Ishikawa (cell line): ENCODE data around the gene DLGAP4.

ENCODE experiments used
- CEBPB ChIP-seq: IDR thresholded peaks from 2 replicates; pipeline ENCODE4 v1.6.1; 2012
- CREB1 ChIP-seq: IDR thresholded peaks from 2 replicates; pipeline ENCODE4 v1.6.1; 2012; ENCODE audit warnings: low read depth
- EGR1 ChIP-seq: IDR thresholded peaks from 2 replicates; pipeline ENCODE4 v1.6.1; 2012
- EP300 ChIP-seq: IDR thresholded peaks from 2 replicates; pipeline ENCODE4 v1.6.1; 2012; ENCODE audit warnings: borderline replicate concordance
- FOXM1 ChIP-seq: IDR thresholded peaks from 2 replicates; pipeline ENCODE4 v1.6.1; 2012; ENCODE audit warnings: low read depth, borderline replicate concordance
- NFIC ChIP-seq: IDR thresholded peaks from 2 replicates; pipeline ENCODE4 v1.6.1; 2012
- RAD21 ChIP-seq: IDR thresholded peaks from 2 replicates; pipeline ENCODE4 v1.6.1; 2012; ENCODE audit warnings: low read depth
- TAF1 ChIP-seq: IDR thresholded peaks from 2 replicates; pipeline ENCODE4 v1.6.1; 2012; ENCODE audit warnings: low read depth, mild to moderate bottlenecking
- TCF12 ChIP-seq: IDR thresholded peaks from 2 replicates; pipeline ENCODE4 v1.6.1; 2012; ENCODE audit warnings: low read depth
- TEAD4 ChIP-seq: IDR thresholded peaks from 2 replicates; pipeline ENCODE4 v1.6.1; 2012
- YY1 ChIP-seq: IDR thresholded peaks from 2 replicates; pipeline ENCODE4 v1.6.1; 2012; ENCODE audit warnings: low read depth
- TF ChIP-seq, protein P1 (sequence below): IDR thresholded peaks from 2 replicates; pipeline ENCODE4 v1.6.1; 2012; ENCODE audit warnings: low read depth, mild to moderate bottlenecking
- TF ChIP-seq, protein P2 (sequence below): IDR thresholded peaks from 2 replicates; pipeline ENCODE4 v1.6.1; 2012

DNA sequence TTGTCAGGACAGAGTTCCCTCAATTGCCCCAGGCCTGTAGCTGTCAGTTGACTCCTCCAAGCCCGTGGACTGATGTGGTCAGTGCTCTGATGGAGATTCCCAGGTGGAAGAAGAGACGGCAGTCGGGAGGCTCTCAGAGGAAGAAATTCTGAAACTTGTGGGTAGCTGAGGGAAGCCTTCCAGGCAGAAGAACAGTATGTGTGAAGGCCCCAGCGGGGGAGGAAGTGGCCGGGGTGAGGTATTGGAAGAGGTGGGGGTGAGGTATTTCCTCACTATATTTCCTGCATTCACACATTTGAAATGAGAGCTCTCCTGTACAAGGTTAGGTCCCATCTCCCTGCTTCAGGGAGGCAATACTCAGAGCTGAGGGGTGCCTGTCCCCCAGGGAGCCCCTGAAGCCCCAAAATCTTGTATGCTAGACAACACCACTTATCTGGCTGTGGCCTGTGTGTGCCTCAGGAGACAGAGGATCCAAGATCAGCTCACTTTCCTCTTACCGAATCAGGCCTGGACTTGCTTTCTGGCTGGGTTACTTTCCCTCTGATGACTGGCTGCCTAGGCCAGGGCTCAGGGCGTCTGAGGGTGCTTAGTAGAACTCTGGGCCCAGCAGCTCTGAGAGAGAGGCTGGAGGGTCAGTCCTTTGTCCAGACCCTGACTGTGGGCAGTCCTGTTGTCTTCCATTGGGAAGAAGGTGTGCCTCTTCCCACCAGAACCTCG lies 185.9 kb downstream of the DLGAP4 start:
- TF ChIP-seq NFIC = no peak
- no peak for TF ChIP-seq RAD21
- TF ChIP-seq TEAD4 = no peak
- TF ChIP-seq, protein P1, sequence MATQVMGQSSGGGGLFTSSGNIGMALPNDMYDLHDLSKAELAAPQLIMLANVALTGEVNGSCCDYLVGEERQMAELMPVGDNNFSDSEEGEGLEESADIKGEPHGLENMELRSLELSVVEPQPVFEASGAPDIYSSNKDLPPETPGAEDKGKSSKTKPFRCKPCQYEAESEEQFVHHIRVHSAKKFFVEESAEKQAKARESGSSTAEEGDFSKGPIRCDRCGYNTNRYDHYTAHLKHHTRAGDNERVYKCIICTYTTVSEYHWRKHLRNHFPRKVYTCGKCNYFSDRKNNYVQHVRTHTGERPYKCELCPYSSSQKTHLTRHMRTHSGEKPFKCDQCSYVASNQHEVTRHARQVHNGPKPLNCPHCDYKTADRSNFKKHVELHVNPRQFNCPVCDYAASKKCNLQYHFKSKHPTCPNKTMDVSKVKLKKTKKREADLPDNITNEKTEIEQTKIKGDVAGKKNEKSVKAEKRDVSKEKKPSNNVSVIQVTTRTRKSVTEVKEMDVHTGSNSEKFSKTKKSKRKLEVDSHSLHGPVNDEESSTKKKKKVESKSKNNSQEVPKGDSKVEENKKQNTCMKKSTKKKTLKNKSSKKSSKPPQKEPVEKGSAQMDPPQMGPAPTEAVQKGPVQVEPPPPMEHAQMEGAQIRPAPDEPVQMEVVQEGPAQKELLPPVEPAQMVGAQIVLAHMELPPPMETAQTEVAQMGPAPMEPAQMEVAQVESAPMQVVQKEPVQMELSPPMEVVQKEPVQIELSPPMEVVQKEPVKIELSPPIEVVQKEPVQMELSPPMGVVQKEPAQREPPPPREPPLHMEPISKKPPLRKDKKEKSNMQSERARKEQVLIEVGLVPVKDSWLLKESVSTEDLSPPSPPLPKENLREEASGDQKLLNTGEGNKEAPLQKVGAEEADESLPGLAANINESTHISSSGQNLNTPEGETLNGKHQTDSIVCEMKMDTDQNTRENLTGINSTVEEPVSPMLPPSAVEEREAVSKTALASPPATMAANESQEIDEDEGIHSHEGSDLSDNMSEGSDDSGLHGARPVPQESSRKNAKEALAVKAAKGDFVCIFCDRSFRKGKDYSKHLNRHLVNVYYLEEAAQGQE = no peak
- no peak for TF ChIP-seq EP300
- no peak for TF ChIP-seq CREB1
- TF ChIP-seq YY1 = no peak
- TF ChIP-seq TCF12 = no peak
- TF ChIP-seq, protein P2, sequence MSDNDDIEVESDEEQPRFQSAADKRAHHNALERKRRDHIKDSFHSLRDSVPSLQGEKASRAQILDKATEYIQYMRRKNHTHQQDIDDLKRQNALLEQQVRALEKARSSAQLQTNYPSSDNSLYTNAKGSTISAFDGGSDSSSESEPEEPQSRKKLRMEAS = no peak
- TF ChIP-seq EGR1 = no peak
- TF ChIP-seq FOXM1 = no peak
- TF ChIP-seq TAF1 = no peak
- no peak for TF ChIP-seq CEBPB
